SJCRH30 (cell line): ENCODE measurements around the gene KCNN1. TPM values are rescaled to one million over a fixed set of nuclear protein-coding genes. Genes with fewer than 3 reads are reported as not detected.
"Not testable (repeated sequence)": the region's sequence is repeated elsewhere in the genome, so short reads cannot be mapped to it uniquely, and the experiment has no call there.

Experiments
- DNase-seq, 2 experiments: peaks; one replicate each; pipeline ENCODE4 v3.0.0-alpha.2; 2015 to 2020
- H3K27ac ChIP-seq: fragments of 250-450 bp; sonication (Bioruptor Pico); 2 replicates; pipeline ENCODE4 v1.5.1; 2020; ENCODE audit warnings: mild to moderate bottlenecking, moderate library complexity
- H3K27me3 ChIP-seq: fragments of 250-450 bp; sonication (Bioruptor Pico); 2 replicates; pipeline ENCODE4 v1.5.1; 2020; ENCODE audit warnings: mild to moderate bottlenecking, moderate library complexity
- H3K36me3 ChIP-seq: fragments of 250-450 bp; sonication (Bioruptor Pico); 2 replicates; pipeline ENCODE4 v1.5.1; 2020; ENCODE audit warnings: mild to moderate bottlenecking, moderate library complexity
- H3K4me1 ChIP-seq: fragments of 250-450 bp; sonication (Bioruptor Pico); 2 replicates; pipeline ENCODE4 v1.5.1; 2020; ENCODE audit warnings: mild to moderate bottlenecking, moderate library complexity
- H3K4me3 ChIP-seq: fragments of 250-450 bp; sonication (Bioruptor Pico); 2 replicates; pipeline ENCODE4 v1.5.1; 2020; ENCODE audit warnings: mild to moderate bottlenecking, moderate library complexity
- H3K9me3 ChIP-seq: fragments of 250-450 bp; sonication (Bioruptor Pico); replicated peaks from 2 replicates; pipeline ENCODE4 v1.5.1; 2020; ENCODE audit warnings: mild to moderate bottlenecking, moderate library complexity
- total RNA-seq: library from RNA; depleted of rRNA; stranded (reverse); fragments of >200 nt; shearing (Covaris generic); gene quantifications from 2 replicates; pipeline ENCODE4 v1.2.3, GENCODE V29; 2014

The KCNN1 gene
- total RNA-seq, 1 experiment from 2014 or later = not detected

DNA sequence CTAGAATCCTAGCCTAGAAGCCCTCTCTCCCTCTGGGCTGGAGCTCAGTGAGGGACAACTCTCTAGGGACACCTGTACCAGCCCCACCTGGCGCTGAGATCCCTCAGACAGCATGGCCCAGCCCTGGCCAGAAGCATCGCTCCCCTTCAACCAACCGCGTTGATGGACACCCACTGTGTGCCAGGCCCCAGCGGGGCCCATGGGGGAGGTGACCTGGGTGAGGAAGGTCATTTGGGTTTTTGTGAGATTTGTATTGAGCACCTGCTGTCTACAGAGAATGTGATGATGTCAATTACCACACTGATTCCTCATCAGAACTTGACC lies 31.9 kb downstream of the KCNN1 start:
- H3K27ac ChIP-seq = no peak overlapping the region
- H3K4me1 ChIP-seq = no peaks in the 10 kb centered on the region
- H3K36me3 ChIP-seq = no peaks in the 10 kb centered on the region
- no peak overlapping the region for H3K4me3 ChIP-seq
- 0 out of 2 replicates have a peak, but pooled peaks cover 5% of the 10 kb centered on the region for H3K27me3 ChIP-seq
- no peaks in the 10 kb centered on the region for H3K9me3 ChIP-seq
- no peak for DNase-seq

DNA sequence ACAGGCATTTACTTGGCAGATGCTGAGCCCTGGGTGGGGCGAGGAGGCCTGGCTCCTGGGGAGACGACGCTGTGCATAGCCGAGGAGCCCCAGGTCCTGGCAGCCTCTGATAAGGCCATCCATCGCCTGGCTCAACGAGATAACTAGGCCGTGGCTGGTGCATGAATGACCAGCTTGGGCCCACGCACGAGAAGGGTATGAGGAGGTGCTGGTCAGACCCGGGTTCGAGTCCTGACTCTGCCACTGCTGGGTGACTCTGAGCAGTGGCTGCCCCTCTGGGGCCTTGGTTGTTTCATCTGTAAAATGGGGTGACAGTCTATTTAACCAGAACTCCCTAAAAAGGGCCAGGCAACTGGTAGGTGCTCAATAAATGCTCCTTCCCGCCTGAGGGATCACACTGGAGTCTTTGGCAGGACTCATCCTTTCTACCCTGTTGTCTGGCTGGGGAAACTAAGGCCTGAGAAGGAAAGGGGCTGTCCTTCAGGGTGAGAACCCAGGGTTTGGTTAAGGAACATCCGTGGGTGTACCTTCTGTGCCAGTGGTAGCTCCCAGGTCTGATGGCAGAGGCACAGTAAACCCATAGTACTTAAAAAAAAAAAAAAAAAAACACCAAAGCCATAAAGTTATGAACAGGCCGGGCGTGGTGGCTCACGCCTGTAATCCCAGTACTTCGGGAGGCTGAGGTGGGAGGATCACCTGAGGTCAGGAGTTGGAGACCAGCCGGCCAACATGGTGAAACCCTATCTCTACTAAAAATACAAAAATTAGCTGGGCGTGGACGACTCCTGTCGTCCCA lies 33.0 kb downstream of the KCNN1 start:
- 0 out of 2 replicates have a peak, but pooled peaks cover under 1% of the 10 kb centered on the region for H3K27me3 ChIP-seq
- H3K36me3 ChIP-seq = no peaks in the 10 kb centered on the region
- no peak overlapping the region for H3K27ac ChIP-seq
- H3K4me1 ChIP-seq = no peaks in the 10 kb centered on the region
- DNase-seq = no peak
- H3K9me3 ChIP-seq = no peaks in the 10 kb centered on the region
- no peak overlapping the region for H3K4me3 ChIP-seq

DNA sequence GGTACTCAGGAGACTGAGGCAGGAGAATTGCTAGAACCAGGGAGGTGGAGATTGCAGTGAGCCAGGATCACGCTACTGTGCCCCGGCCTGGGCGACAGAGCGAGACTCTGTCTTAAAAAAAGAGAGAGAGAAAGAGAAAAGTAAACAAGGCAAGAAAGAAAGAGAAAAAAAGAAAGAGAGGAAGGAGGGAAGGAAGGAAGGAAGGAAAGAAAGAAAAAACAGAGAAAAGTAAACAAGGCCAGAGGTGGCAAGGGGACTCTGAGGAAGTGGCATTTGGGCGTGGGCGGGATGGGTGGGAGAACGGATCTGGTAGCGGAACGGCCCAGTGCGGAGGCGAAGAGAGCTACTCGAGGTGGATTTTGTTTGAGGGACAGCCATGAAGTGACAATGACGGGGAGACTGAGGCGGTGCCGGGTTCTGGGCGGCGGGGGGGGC lies 33.6 kb downstream of the KCNN1 start:
- DNase-seq = no peak
- H3K27ac ChIP-seq = no peak overlapping the region
- H3K4me3 ChIP-seq = no peak overlapping the region

DNA sequence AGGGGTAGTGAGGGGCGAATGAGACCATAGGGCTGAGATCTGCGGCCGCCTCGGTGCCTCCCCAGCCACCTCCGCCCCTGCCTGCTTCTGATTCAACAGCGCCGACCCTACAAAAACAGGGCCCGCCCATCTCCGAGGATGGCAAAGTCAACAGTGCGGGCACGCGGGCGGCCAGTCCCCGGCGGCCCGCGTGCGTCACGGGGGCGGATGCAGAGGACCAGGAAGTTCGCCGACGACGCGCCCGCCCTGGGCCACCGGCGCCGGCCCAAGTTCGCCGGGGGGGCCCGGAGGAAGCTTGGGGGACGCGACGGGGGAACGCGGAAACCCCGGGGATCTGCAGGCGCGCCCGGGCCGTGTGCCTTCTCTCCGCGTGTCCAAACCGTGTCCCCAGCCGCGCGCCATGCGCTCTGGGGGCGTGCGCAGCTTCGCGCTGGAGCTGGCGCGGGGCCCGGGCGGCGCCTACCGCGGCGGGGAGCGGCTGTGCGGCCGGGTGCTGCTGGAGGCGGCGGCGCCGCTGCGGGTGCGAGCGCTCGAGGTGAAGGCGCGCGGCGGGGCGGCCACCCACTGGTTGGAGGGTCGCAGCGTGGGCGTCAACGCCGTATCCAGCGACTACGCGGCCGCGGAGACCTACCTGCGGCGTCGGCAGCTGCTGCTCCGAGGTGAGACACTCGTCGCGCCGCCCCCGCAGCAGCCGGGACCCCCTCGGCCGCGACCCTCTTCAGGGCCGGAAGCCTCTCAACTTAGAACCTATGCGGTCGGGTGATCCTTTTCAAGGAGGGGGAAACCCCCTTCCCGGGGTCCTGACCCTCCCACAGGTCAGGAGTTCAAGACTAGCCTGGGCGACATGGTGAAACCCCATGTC lies 34.2 kb downstream of the KCNN1 start:
- H3K9me3 ChIP-seq = no peaks in the 10 kb centered on the region
- DNase-seq = peak; percentile 47 to 56
- H3K27me3 ChIP-seq = no peaks in the 10 kb centered on the region
- no peak overlapping the region for H3K27ac ChIP-seq
- H3K4me1 ChIP-seq = no peaks in the 10 kb centered on the region
- H3K4me3 ChIP-seq = peak overlapping the region; percentile 62
- no peaks in the 10 kb centered on the region for H3K36me3 ChIP-seq

More for the DNA sequence above, 33.6 kb downstream of the KCNN1 start:
- Histone ChIP-seq H3K9me3 (no peaks in the 10 kb centered on the region), H3K27me3 (no peaks in the 10 kb centered on the region), H3K4me1 (no peaks in the 10 kb centered on the region), H3K36me3 (no peaks in the 10 kb centered on the region)

DNA sequence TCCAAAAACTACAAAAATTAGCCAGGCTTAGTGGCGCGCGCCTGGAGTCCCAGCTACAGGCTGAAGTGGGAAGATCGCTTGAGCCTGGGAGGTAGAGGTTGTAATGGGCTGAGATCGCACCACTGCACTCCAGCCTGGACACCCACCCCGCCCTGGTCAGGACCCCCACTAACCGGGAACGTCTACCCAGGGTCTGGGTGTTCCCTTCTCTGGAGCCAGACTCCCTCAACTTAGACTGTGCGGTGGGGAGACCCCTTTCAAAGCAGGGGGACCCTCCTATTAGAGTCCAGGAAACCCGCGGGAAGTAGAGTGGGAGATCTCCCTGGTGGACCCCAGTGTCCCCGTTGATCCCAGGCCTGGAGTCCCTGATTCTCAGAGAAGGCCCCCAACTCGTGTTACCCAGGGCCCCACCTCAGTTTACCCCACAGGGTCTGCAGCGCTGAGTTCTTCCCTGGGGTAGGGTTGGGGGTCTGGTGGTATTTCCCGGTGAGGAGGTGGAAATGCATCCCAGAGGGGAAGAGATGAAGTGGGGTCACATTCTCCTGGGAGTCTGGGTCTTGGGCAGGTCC lies 35.0 kb downstream of the KCNN1 start:
- Histone ChIP-seq H3K9me3 (no peaks in the 10 kb centered on the region), H3K27me3 (no peaks in the 10 kb centered on the region), H3K4me3 (peak overlapping the region; percentile 62), H3K36me3 (no peaks in the 10 kb centered on the region), H3K27ac (no peak overlapping the region), H3K4me1 (no peaks in the 10 kb centered on the region)
- no peak for DNase-seq

DNA sequence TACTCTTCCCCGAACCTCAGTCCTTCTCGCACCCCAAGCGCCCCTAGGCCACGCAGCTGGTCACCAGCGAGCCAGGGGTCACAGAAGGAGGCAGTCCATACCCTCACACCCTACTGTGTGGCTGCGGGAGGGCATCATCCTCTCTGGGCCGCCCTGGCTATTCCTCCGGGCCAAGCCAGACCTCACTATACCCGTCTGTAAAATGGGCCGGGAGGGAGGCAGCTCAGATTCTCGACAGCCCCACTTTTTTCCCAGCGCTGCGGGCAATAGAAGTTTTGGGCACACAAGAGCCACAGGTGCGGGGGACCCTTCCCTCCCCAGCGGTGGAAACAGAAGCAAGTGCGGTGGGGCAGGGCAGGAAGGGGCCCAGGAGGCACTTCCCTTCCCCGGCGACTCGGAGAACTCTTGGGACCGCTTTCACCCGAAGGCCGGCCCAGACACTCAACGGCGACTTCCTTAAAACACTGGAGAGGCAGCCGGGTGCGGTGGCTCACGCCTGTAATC lies 35.5 kb downstream of the KCNN1 start:
- no peak overlapping the region for H3K27ac ChIP-seq
- H3K36me3 ChIP-seq = no peaks in the 10 kb centered on the region
- H3K27me3 ChIP-seq = no peaks in the 10 kb centered on the region
- no peaks in the 10 kb centered on the region for H3K4me1 ChIP-seq
- DNase-seq = no peak
- H3K4me3 ChIP-seq = no peak overlapping the region
- H3K9me3 ChIP-seq = no peaks in the 10 kb centered on the region

DNA sequence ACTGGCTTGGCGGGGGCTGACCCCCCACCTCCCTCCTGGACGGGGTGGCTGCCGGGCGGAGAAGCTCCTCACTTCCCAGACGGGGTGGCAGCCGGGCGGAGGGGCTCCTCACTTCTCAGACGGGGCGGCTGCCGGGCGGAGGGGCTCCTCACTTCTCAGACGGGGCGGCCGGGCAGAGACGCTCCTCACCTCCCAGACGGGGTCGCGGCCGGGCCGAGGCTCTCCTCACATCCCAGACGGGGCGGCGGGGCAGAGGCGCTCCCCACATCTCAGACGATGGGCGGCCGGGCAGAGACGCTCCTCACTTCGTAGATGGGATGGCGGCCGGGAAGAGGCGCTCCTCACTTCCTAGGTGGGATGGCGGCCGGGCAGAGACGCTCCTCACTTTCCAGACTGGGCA lies 38.8 kb downstream of the KCNN1 start:
- H3K27ac ChIP-seq, H3K4me3 ChIP-seq, DNase-seq, H3K27me3 ChIP-seq, H3K4me1 ChIP-seq, H3K36me3 ChIP-seq, H3K9me3 ChIP-seq: not testable (repeated sequence)

DNA sequence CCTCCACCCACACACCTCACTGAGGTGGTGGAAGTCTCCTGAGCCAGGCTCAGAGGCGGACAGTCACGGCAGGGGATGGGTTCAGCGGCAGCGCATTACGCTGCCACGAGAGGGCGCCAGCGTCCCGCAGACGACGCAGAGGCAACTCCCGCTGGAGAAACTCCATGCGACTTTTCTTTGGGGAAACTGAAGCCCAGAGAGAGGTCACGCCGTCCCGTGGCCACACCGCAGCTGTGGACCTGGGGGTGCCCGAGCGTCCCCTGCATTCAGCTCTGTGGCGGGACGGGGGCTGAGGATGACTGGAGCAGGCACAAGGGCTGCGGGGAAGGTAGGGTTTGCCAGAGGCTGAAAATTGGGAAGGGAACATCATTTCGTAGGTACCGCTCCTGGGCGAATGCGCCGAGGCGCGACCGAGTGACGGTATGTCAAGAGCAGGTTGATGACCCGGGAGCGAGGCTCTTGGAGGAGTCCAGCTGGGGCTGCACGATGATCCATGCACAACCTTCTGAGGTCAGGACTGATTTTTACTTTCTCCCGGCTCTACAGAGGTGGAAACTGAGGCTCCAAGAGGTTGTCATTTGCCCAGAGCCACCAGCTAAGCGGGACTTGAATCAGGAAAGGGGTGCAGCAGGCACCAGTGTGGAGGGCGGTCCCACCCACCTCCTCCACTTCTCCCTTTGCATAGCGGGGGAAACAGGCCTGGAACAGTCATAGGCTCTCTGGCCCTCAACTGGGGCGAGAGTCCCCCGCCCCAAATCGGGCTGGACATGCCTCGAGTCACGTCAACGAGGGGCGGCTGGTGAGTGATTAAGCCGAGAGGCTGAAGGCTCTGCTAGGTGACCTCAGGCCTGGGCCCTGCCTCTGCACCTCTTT lies 40.4 kb downstream of the KCNN1 start:
- H3K4me3 ChIP-seq = peak overlapping the region; percentile 11; the same call in 1 of the 2 replicates
- no peak overlapping the region for H3K27ac ChIP-seq
- H3K9me3 ChIP-seq = no peaks in the 10 kb centered on the region
- DNase-seq = peak; percentile 67 to 84
- H3K4me1 ChIP-seq = no peaks in the 10 kb centered on the region
- no peaks in the 10 kb centered on the region for H3K27me3 ChIP-seq
- no peaks in the 10 kb centered on the region for H3K36me3 ChIP-seq

DNA sequence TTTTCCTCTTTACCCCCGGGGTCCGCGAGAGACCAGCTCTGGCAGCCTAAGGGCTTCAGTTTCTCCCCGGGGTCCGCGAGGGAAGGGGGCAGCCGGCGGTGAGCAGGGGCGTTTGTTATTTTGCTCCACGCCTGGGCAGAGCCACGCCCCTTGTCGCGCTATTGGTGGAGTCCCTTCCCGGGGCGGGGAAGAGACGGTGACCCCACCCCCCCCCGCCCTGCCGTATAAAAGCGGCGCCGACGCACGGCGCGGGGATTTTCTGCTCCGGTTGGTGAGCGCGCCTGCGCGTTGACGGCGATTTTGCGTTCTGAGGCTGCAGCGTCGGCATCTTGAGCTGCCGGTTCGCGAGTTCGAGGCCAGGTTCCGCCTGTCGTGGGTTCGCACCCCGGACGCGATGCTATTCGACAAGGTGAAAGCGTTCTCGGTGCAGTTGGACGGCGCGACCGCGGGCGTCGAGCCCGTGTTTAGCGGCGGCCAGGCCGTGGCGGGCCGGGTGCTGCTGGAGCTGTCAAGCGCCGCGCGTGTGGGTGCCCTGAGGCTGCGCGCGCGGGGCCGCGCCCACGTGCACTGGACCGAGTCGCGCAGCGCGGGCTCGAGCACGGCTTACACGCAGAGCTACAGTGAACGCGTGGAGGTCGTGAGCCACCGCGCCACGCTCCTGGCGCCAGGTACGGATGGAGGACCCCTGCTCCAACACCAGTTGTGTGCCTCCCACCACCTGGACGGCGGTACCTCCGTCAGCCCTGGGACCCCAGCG lies 41.2 kb downstream of the KCNN1 start, which contains the start of gene ARRDC2:
Gene ARRDC2, plus strand, starts transcription at position 254 of the 757 bp plus-strand sequence. Its CDS starts 141 bp downstream, at position 395.
- Histone ChIP-seq H3K36me3 (no peaks in the 10 kb centered on the region), H3K9me3 (no peaks in the 10 kb centered on the region), H3K27ac (no peak within 1 kb of the TSS), H3K4me3 (peak within 1 kb of the TSS; percentile 11; the same call in 1 of the 2 replicates), H3K27me3 (no peaks in the 10 kb centered on the region), H3K4me1 (no peaks in the 10 kb centered on the region)
- peak; percentile 57 to 68 for DNase-seq

DNA sequence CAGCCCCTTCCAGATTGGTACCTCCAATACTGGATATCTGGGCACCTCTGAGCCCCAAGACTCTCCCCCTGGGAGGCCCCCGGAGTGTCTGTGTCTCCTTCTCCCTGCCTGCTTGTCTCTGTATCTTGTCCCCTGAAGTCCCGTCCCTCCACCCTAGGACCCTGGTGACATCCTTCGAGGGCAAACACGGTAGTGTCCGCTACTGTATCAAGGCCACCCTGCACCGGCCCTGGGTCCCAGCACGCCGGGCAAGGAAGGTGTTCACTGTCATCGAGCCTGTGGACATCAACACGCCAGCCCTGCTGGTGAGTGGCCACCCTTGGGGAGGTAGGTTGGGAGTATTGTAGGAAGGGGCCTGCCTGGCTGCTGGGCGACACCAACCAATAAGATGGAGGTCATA lies 41.9 kb downstream of the KCNN1 start:
- Histone ChIP-seq H3K27me3 (no peaks in the 10 kb centered on the region), H3K4me1 (no peaks in the 10 kb centered on the region), H3K27ac (no peak overlapping the region), H3K9me3 (no peaks in the 10 kb centered on the region), H3K4me3 (no peak overlapping the region), H3K36me3 (no peaks in the 10 kb centered on the region)
- DNase-seq = no peak

DNA sequence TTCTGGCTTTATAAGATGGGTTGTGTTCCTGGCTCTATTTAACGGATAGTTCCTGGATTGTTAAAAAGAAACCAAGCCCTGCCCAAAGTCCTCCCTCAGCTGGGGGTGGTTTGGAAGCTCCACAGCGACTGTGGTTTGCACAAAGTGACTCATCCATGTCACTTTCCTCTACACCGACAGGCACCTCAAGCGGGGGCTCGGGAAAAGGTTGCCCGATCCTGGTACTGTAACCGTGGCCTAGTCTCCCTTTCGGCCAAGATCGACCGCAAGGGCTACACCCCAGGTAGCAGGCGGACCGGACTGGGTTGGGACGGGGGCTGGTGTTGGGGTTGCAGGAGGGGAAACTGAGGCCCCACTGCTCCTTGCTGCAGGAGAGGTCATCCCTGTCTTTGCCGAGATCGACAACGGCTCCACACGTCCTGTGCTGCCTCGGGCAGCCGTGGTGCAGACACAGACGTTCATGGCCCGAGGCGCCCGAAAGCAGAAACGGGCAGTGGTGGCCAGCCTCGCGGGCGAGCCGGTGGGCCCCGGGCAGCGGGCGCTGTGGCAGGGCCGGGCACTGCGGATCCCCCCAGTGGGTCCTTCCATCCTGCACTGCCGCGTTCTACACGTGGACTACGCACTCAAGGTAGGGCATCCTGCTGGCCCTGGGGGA lies 42.6 kb downstream of the KCNN1 start:
- no peaks in the 10 kb centered on the region for H3K4me1 ChIP-seq
- H3K36me3 ChIP-seq = no peaks in the 10 kb centered on the region
- no peaks in the 10 kb centered on the region for H3K9me3 ChIP-seq
- H3K4me3 ChIP-seq = no peak overlapping the region
- H3K27me3 ChIP-seq = no peaks in the 10 kb centered on the region
- DNase-seq = no peak
- no peak overlapping the region for H3K27ac ChIP-seq

DNA sequence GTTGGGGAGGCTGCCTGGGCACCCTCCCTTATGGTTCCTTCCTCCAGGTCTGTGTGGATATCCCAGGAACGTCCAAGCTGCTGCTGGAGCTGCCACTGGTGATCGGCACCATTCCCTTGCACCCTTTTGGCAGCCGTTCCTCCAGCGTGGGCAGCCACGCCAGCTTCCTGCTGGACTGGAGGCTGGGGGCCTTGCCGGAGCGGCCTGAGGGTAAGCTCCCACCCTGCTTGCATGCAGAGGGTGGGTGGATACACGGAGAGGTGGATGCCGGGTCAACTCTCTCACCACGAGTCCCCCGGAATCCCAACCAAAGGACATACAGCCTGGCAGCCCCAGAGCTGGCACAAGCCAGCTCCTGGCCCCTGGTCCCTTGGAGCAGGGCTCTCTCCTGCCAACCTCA lies 43.2 kb downstream of the KCNN1 start:
- Histone ChIP-seq H3K4me1 (no peaks in the 10 kb centered on the region), H3K36me3 (no peaks in the 10 kb centered on the region), H3K27ac (no peak overlapping the region), H3K9me3 (no peaks in the 10 kb centered on the region), H3K27me3 (no peaks in the 10 kb centered on the region; the same call in 1 of the 2 replicates), H3K4me3 (no peak overlapping the region)
- no peak for DNase-seq
